ENCODE results near the gene MFAP2. TPM values are rescaled to one million over a fixed set of nuclear protein-coding genes. Genes with fewer than 3 reads are reported as not detected.

Gene MFAP2
- total and polyA plus RNA-seq, 7 donors = 3.6 to 26.6 (median 9.9) TPM; not detected in 1

DNA sequence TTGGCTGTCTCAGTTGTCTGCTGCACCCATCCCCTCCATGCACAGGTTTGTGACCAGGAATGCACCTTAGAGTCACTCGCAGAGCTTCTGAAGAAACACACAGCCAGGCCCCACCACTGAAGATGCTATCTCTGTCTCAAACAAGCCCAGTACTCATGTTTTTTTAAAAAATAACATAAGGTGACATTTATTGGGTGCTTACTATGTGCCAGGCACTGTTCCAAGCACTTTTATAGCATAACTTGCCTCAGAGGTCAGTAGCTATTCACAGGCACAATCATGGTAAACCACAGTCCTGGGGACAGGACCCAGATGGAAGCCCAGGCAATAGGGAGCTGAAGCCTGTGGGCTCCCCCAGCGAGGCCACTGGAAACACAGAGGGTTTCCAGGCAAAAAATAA lies 40.1 kb upstream of the MFAP2 start:
- Histone ChIP-seq H3K4me1 (peaks cover 0 to 23% (median 14%) of the 10 kb centered on the region in 4 donors), H3K4me3 (no peak overlapping the region), H3K27ac (peak overlapping the region in 3 of 4 donors; percentile 25 to 71 (median 60)), H3K9me3 (no peaks in the 10 kb centered on the region), H3K36me3 (peaks cover 38 to 81% (median 62%) of the 10 kb centered on the region in 4 donors), H3K27me3 (no peaks in the 10 kb centered on the region)
- WGBS, 2 donors = 87 to 99% methylated on average over 2 of the region's 2 CpGs
- peak; percentile 57 for DNase-seq
- intact Hi-C loops (cut with DNase I) = no loop called here
- peak in 3 of 4 donors; percentile 28 to 61 (median 58) for TF ChIP-seq EP300 (IDR thresholded peaks at IDR 0.05)
- no peak for TF ChIP-seq POLR2A (IDR thresholded peaks at IDR 0.05)
- TF ChIP-seq, protein P1, sequence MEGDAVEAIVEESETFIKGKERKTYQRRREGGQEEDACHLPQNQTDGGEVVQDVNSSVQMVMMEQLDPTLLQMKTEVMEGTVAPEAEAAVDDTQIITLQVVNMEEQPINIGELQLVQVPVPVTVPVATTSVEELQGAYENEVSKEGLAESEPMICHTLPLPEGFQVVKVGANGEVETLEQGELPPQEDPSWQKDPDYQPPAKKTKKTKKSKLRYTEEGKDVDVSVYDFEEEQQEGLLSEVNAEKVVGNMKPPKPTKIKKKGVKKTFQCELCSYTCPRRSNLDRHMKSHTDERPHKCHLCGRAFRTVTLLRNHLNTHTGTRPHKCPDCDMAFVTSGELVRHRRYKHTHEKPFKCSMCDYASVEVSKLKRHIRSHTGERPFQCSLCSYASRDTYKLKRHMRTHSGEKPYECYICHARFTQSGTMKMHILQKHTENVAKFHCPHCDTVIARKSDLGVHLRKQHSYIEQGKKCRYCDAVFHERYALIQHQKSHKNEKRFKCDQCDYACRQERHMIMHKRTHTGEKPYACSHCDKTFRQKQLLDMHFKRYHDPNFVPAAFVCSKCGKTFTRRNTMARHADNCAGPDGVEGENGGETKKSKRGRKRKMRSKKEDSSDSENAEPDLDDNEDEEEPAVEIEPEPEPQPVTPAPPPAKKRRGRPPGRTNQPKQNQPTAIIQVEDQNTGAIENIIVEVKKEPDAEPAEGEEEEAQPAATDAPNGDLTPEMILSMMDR (IDR thresholded peaks at IDR 0.05) = no peak
- peak; percentile 10 to 69 (median 62) for TF ChIP-seq POLR2AphosphoS5 (IDR thresholded peaks at IDR 0.05)

DNA sequence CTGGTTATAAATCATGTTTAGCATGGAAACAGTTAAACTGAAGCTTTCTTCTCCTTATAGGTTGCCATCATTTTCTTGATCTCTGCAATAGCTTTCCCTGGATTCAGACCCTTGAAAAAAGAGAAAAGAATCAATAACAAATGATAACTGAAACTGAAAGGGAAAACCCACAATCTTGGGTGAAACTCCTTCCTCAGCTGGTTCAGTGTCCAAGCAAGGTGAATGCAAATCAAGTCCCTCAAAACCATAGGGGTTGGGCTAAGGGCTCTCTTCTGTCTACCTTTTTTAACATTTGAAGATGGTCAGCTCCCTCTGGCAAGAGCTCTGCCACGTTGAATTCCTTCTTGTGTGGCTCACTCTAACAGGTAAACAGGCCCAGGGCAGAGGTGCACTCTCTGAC lies 38.4 kb upstream of the MFAP2 start:
- no peaks in the 10 kb centered on the region for H3K9me3 ChIP-seq
- no peak overlapping the region for H3K4me3 ChIP-seq
- DNase-seq = no peak
- TF ChIP-seq POLR2A (IDR thresholded peaks at IDR 0.05) (no peak), EP300 (IDR thresholded peaks at IDR 0.05) (no peak), POLR2AphosphoS5 (IDR thresholded peaks at IDR 0.05) (no peak)
- TF ChIP-seq, protein P1 (IDR thresholded peaks at IDR 0.05) = no peak
- peaks cover 0 to 23% (median 14%) of the 10 kb centered on the region in 4 donors for H3K4me1 ChIP-seq
- no peak overlapping the region for H3K27ac ChIP-seq
- peaks cover 37 to 65% (median 51%) of the 10 kb centered on the region in 4 donors for H3K36me3 ChIP-seq
- 17 to 53% methylated on average over 1 of the region's 1 CpG for WGBS, 2 donors
- H3K27me3 ChIP-seq = no peaks in the 10 kb centered on the region
- intact Hi-C loops (cut with DNase I) = no loop called here

DNA sequence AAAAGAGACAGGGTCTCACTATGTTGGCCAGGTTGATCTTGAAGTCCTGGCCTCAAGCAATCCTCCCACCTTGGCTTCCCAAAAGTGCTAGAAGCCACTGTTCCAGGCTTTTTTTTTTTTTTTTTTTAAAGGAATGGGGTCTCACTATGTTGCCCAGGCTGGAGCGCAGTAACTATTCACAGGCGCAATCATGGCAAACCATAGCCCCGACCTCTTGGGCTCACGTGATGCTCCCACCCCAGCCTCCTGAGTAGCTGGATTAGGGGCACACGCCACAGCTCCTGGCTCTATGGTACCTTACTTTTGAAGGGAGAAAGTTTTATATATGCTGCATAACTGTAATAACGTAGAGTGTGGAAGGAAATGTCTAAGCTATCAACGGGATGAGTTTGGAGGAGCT lies 37.0 kb upstream of the MFAP2 start:
- no peak overlapping the region for H3K4me3 ChIP-seq
- intact Hi-C loops (cut with DNase I) = no loop called here
- no peaks in the 10 kb centered on the region for H3K27me3 ChIP-seq
- TF ChIP-seq EP300 (IDR thresholded peaks at IDR 0.05) (no peak), POLR2AphosphoS5 (IDR thresholded peaks at IDR 0.05) (no peak), POLR2A (IDR thresholded peaks at IDR 0.05) (no peak)
- TF ChIP-seq, protein P1 (IDR thresholded peaks at IDR 0.05) = no peak
- H3K27ac ChIP-seq = no peak overlapping the region
- peaks cover 25 to 51% (median 38%) of the 10 kb centered on the region in 4 donors for H3K36me3 ChIP-seq
- H3K9me3 ChIP-seq = no peaks in the 10 kb centered on the region
- H3K4me1 ChIP-seq = peaks cover 0 to 19% (median 14%) of the 10 kb centered on the region in 4 donors
- WGBS, 2 donors = 94 to 95% methylated on average over 7 of the region's 7 CpGs
- peak; percentile 32 for DNase-seq

DNA sequence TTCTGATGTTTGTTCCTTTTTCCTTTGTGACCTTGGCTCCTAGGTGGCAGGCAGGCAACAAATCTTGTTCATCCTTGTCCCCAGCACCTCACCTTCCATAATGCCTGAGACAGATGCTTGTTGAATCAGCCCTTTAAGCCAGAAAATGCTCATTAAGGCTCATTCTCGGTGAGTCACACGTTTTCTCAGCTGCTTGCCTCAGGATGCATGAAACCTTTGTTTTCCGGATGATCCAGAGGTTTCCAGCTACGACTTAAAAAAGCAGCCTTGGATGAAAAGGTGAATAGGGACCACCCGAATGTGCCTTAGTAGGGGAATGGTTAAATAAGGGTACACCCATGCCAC lies 35.9 kb upstream of the MFAP2 start:
- H3K27ac ChIP-seq = no peak overlapping the region
- peaks cover 15 to 39% (median 27%) of the 10 kb centered on the region in 4 donors for H3K36me3 ChIP-seq
- TF ChIP-seq POLR2AphosphoS5 (IDR thresholded peaks at IDR 0.05) (no peak), POLR2A (IDR thresholded peaks at IDR 0.05) (no peak), EP300 (IDR thresholded peaks at IDR 0.05) (no peak)
- TF ChIP-seq, protein P1 (IDR thresholded peaks at IDR 0.05) = no peak
- H3K27me3 ChIP-seq = no peaks in the 10 kb centered on the region
- H3K4me1 ChIP-seq = peaks cover 0 to 21% (median 19%) of the 10 kb centered on the region in 4 donors
- DNase-seq = no peak
- WGBS, 2 donors = 62 to 81% methylated on average over 5 of the region's 5 CpGs
- no peaks in the 10 kb centered on the region for H3K9me3 ChIP-seq
- intact Hi-C loops (cut with DNase I) = no loop called here
- no peak overlapping the region for H3K4me3 ChIP-seq
